Colon (tissue), 2 donors: Measurements from ENCODE around the gene OR6T1.

Experiments used
- FAIRE-seq: peaks from 2 replicates; lab custom pipeline; 2012; peaks lifted over from hg19 to GRCh38; lab: Jason Lieb, UNC
- donor health status: control.
- donor health status: control.

Gene OR6T1

GRCh38 chr11:123943738-123944137, at the start of gene OR6T1:
OR6T1 (minus strand) TSS chr11:123943838; CDS start chr11:123943838, 0 bp downstream.
- no peak for FAIRE-seq

GRCh38 chr11:123979311-123979710, 35.7 kb upstream of the OR6T1 start:
- no peak for FAIRE-seq

- no peak for FAIRE-seq
Observed at GRCh38 chr11:123977731-123978347, 34.2 kb upstream of the OR6T1 start, which contains the start of gene OR10S1. OR10S1 (minus strand) TSS chr11:123977781; CDS start chr11:123977664, 117 bp downstream.

- FAIRE-seq: no peak
Observed at GRCh38 chr11:123976770-123977560, 33.3 kb upstream of the OR6T1 start.

GRCh38 chr11:123973816-123974215, 30.2 kb upstream of the OR6T1 start:
- FAIRE-seq: no peak

GRCh38 chr11:123956752-123957151, 13.1 kb upstream of the OR6T1 start:
- FAIRE-seq: no peak

- FAIRE-seq: no peak
Observed at GRCh38 chr11:123945132-123945531, 1.5 kb upstream of the OR6T1 start.

- no peak for FAIRE-seq
Observed at GRCh38 chr11:123942413-123942812, 1.2 kb downstream of the OR6T1 start.

GRCh38 chr11:123939317-123939716, 4.3 kb downstream of the OR6T1 start, which contains the start of gene OR4D5:
OR4D5 (plus strand) TSS chr11:123939617; CDS start chr11:123939617, 0 bp downstream.
- no peak for FAIRE-seq

GRCh38 chr11:123924027-123924426, 19.6 kb downstream of the OR6T1 start:
- no peak for FAIRE-seq

- FAIRE-seq: no peak
Observed at GRCh38 chr11:123920943-123921342, 22.7 kb downstream of the OR6T1 start.

- no peak for FAIRE-seq
Observed at GRCh38 chr11:123905826-123906225, 37.8 kb downstream of the OR6T1 start.

- FAIRE-seq: no peak
Observed at GRCh38 chr11:123904932-123905331, 38.7 kb downstream of the OR6T1 start.

GRCh38 chr11:123903932-123904331, 39.7 kb downstream of the OR6T1 start:
- no peak for FAIRE-seq

GRCh38 chr11:123901867-123902266, 41.8 kb downstream of the OR6T1 start, which contains the start of gene OR8D4:
OR8D4 (plus strand) TSS chr11:123902167; CDS start chr11:123906432, 4,265 bp downstream.
- FAIRE-seq: no peak

GRCh38 chr11:123899792-123900191, 43.8 kb downstream of the OR6T1 start:
- no peak for FAIRE-seq
